Breast epithelium (tissue), 3 donors: Measurements from ENCODE around the gene GFPT2.

Experiments used
- CTCF ChIP-seq, 3 donors: fragments of 450-650 bp; IDR thresholded peaks; one replicate each; pipeline ENCODE4 v1.5.1; 2016 to 2017; ENCODE audit warnings: antibody characterized with exemption in 3 of 3, mild to moderate bottlenecking in 3 of 3, moderate library complexity in 3 of 3
- POLR2A ChIP-seq: fragments of 450-650 bp; IDR thresholded peaks from one replicate; pipeline ENCODE4 v1.6.1; 2016; ENCODE audit warnings: antibody characterized with exemption, mild to moderate bottlenecking, moderate library complexity
- POLR2AphosphoS5 ChIP-seq, 3 donors: sonication (generic); formaldehyde crosslinking; IDR thresholded peaks; one replicate each; pipeline ENCODE4 v1.6.1; 2017; ENCODE audit warnings: antibody characterized with exemption in 3 of 3

- TF ChIP-seq CTCF (IDR thresholded peaks at IDR 0.05) (no peak), POLR2A (no peak), POLR2AphosphoS5 (IDR thresholded peaks at IDR 0.05) (no peak)
Measured at GRCh38 chr5:180343110-180343830, 9.9 kb downstream of the GFPT2 start.
